ENCODE measurements around the gene AP2A2.

Gene AP2A2

DNA sequence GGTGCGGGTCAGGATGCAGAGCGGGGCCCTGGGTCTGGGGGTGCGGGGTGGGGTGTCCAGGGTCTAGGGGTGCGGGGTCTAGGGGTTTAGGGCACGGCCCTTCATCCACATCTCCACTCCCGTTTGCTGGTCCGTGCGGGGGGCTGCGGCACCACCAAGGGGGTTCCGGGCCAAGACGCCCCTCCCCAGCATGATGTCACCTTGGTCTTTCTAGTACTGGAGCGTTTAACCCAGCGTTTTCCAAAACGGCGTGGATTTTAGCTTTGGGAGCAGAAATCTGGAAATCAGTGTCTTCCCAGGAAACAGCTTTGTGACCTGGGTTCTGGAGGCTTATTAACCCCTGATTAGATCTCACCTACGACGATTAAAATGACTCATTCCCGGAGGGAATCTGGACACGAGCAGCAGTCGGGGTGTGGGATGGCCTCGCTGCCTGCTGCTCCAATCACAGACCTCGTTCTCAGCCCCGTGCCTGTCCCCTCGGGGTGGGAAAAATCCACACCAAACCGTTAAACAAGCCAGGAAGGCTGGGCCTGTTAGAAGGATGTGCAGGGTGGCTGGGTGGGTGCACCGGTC lies 759 bp downstream of the AP2A2 start:
- no peak for DNase-seq

DNA sequence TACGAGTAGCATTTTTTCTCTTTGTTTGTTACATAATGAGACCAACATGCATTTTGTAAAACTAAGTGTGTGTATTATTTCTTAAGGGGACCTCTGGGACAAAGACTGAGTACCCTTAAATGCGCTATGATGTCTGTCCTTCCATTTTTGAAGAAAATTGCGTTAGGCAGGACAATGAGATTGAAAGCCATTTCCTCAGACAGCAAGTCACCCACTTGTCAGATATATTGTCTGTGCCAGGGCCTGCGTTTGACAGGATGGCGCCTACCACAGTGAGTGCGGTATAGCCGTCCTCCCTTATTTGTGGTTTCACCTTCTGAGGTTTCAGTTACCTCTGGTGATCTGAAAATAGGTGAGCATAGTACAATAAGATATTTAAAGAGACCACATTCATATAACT lies 2.2 kb downstream of the AP2A2 start:
- DNase-seq, result peak in 1 of 2 experiments; percentile 27

DNA sequence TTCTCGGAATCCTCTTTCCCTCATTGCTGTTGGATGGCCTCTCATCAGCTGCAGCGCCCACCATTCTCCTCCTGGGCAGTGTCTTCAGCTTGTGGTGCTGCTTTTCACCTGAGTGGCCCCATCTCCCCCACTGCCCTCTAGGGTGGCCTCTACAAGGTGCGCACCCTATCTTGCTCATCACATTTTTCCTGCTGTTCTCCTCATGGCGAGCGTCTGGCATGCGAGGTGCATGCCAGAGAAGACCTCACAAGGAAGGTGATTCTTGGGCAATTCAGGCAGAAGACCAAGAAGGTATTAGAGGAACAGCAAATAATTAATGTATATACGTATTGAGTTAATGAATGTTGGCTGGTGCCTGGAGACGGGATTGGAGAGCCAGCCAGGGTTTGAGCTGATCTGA lies 3.1 kb downstream of the AP2A2 start:
- DNase-seq, result no peak

DNA sequence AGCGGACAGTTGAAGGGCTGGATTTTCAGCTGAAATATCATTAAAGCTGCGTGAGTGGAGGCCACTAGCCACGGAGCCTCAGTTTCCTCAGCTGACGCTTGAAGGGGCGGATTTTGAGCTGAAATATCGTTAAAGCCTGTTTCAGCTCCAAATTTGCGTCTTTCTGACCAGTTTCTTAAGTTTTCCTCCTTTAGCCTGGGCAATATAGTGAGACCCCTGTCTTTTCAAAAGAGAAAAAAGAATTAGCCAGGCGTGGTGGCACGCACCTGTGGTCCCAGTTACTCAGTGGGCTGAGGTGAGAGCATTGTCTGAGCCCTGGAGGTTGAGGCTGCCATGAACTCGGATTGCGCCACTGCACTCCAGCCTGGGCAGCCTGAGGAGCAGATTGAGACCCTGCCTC lies 3.7 kb downstream of the AP2A2 start:
- no peak for DNase-seq

DNA sequence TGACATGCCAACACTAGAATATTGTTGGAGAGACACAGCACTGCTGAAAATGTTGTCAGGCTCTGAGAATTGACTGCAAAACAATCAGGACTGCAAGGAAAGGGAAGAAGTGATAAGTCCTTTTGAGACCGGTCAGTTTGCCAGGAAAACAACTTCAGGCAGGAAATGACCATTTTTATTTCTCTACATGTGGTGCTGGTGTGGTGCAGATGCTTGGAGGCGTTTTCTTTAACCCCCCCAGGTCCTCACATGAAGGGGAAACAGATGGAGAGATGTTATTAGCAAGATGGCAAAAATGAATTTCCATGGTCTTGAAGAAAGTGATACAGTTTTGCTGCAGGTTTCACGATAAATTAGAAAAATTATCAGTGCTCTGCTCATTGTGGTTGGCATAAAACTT lies 5.7 kb downstream of the AP2A2 start:
- no peak for DNase-seq

DNA sequence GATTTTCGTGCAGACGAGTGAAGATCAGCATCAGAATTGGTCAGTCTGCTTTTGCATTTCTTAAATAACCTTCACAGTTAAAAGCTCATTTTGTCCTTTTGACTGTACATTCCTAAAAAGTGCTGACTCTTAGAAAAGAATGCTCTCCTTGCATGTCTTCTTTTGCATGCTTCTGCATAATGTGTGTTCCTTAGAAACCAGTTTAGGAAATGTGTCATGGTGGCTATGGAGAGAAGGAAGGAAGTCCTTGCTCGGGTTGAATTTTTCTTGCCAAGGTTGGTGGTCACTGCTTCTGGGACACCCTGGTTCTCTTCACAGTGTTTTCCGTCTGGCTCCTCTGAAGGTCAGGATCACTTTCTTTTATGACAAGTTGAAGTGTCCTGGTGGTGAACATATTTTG lies 6.8 kb downstream of the AP2A2 start:
- no peak for DNase-seq

DNA sequence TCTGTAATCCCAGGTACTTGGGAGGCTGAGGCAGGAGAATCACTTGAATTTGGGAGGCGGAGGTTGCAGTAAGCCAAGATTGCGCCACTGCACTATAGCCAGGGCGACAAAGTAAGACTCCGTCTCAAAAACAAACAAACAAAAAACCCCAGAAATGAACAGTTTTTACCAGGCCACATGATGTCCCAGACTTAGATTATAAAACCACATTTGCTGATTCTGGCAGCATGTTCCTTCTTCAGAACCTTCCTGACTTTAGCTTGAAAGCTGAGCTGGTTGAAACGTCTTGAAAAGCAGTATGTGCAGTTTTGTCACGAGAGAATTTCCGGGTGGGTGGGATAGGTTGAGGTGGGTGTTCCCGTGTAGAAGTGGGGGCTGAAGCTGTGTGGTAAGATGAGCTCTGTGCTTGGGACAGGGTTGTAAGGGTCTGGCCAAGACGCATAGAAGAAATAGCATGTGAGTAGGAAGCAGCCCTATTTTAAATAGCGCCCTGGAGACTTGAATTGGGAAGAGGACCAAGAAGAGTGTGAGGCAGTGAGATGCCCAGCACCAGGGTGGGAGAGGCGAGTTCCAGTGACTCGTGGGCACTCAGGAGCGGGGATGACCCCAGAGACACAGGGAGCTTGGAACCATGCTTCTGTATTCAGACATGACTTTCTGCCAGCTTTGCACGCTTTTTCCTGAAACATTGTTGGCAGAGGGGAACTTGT lies 7.6 kb downstream of the AP2A2 start:
- no peak for DNase-seq

DNA sequence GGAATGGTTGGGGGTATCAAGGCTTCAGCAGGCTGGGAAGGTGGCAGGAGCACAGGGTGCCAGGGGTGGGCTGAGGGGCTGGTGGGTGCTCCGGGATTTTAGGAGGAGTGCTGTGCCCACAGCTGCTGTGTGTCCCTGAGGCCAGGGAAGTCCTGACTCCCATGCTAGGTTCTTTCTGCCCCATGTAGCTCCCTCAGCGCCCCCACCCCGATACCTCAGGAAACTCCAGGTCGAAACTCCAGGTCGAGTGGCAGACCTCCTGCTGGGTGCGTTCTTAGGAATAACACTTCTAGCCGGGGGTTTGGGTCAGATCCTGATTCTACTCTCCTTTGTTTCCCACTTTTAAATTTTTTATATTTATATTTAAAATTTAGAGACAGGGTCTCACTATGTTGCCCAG lies 8.3 kb downstream of the AP2A2 start:
- DNase-seq, result no peak

DNA sequence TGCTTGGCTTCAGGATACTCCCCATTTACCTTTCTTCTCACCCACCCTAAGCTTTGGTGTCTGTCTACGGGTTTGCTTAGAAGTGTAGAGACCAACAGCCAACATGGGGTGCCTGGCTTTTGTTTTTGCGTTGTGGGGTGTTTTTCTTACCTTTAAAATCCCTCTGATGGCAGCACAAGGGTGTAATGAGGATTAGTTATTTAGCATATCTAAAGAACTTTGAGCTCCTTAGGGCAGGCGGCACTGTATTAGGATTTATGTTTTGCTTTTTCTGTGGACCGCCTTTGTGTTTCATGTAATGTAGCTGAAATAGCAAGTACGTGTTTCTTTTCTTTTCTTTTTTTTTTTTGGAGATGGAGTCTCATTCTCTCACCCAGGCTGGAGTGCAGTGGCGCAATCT lies 8.9 kb downstream of the AP2A2 start:
- no peak for DNase-seq

DNA sequence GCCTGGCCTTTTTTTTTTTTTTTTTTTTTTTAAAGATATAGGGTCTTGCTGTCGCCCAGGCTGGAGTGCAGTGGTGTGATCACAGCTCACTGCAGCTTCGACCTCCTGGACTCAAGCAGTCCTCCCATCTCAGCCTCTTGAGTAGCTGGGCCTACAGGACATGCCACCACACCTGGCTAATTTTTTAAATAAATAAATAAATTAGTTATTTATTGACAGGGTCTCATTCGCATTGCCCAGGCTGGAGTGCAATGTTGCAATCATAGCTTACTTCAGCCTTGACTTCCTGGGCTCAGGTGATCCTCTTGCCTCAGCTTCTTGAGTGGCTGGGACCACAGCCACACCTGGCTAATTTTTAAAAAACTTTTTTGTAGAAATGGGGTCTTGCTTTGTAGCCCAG lies 10.5 kb downstream of the AP2A2 start:
- no peak for DNase-seq

DNA sequence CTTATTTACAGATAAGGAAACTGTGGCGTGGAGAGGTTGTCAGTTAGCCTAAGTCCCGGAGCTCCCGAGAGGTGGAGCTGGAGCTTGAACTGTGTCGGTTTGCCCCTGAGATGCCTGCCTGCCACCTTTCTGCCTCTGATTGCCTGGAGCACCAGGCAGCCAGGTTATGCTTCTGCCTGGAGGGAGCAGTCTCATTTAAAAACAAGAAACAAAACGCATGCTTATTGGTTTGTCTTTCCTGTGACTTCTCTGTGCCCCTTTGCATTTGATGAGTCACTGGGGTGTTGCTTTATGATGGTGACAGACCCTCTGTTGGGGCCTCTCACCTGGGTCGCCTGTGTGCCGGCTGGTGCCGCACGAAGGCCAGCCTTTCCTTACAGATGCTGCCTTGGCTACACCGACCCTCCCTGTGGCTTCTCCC lies 12.2 kb downstream of the AP2A2 start:
- no peak for DNase-seq

DNA sequence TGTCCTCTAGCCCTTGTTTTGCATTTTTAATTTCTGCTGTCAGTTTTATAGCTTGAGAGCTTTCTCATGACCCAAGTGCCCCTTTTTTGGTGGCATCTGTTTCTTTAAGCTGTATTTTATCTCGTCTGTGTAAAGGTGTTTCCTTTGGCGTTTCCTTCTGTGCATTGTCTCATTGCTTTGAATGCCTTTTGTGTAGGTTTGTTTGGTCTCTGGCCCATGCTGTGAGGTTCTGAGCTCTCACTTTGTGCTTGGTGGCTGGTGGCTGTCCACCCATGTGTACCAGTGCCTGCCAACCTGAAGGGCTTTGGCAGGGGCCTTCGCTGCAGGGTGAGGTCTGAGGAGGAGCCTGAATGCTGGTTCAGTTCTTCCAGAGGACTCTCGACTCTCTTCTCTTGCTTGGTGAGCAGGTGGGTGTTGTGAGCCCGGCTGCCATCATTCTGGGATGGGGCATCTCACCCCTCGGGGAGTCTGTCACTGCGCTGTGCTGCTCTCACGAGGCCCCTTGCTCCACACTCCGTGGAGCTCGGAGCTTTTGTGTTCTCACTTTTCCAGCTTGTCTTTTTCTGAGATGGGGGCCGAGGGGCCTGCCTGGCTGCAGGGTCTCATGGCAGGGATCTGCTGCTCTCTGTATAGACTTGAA lies 14.9 kb downstream of the AP2A2 start:
- DNase-seq, result no peak

DNA sequence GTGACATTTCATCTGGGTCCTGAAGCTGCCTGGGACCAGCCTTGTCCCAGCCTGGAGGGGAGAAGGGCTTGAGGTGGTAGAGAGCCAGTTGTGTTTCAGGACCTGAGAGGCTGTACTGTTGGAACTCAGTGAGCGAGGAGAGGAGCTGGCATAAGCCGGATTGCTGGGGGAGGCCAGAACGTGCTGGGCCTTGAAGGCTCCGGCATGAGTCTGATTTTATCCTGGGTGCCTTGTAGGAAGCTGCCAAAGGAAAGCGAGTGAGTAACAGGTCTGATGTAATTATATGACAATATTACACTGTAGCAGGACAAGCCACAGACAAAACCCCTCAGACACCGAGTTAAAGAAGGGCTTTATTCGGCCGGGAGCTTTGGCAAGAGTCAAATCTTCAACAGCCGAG lies 17.2 kb downstream of the AP2A2 start:
- DNase-seq, result no peak

DNA sequence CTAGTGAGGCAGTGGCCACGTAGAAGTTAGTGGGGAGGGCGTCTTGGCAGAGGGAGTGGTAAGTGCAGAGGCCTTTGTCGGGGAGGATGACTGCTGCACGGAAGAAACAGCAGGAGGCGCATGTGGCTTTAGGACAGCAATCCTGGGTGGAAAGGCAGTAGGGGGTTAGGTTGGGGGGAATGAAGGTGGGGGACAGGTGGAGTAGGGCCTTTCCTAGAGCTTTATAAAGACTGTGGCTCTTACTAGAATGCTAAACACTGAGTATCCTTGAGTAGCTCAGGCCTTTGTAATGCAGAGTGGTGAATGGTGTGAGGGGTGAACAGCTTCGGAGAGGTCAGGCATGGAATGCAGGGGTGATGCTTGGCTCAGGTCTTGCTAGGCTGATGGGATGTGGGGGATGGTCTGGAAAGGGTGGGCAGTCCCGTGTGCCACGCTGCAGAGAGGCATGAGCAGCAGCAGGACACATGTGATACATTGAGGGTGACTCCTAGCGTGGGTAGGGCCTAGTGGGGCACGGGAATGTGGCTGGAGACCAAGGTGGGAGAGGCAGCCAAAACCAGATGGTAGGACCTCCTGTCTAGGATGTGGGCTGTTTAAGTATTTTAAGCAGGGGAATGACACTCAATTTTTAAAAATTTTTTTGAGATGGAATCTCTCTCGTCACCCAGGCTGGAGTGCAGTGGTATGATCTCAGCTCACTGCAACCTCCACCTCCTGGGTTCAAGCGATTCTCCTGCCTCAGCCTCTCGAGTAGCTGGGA lies 19.2 kb downstream of the AP2A2 start:
- DNase-seq, result no peak

DNA sequence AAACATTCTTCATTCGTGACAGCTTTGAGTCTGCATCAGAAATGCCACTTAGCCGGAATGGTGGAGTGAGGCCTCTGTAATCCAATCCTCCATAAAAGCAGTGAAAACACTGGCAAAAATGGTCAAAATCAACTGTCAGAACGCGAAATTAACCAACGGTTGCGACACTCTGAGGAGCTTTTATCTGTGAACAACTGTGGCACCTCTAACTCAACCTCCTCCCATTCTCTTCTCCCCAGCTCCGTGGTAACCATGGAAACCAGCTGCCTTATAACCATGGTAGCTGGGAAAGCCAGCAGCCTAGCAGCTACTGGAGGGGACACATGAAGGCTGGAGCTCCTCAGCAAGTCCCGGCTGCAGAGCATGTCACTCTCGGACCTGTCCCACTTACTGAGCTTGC lies 20.3 kb downstream of the AP2A2 start:
- no peak for DNase-seq

DNA sequence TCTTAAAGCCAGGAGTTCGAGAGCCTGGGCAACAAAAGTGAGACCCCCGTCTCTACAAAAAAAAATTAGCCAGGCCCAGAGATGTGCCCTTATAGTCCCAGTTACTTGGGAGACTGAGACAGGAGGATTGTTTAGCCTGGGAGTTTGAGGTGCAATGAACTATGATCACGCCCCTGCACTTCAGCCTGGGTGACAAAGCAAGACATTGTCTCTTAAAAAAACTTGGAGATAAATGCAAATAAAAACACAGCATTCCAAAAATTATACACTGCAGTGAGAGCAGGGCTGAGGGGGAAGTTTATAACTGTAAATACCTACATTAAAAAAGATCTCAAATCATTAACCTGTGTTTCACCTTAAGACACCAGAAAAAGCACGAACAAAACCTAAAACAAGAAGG lies 22.1 kb downstream of the AP2A2 start:
- DNase-seq, result no peak

DNA sequence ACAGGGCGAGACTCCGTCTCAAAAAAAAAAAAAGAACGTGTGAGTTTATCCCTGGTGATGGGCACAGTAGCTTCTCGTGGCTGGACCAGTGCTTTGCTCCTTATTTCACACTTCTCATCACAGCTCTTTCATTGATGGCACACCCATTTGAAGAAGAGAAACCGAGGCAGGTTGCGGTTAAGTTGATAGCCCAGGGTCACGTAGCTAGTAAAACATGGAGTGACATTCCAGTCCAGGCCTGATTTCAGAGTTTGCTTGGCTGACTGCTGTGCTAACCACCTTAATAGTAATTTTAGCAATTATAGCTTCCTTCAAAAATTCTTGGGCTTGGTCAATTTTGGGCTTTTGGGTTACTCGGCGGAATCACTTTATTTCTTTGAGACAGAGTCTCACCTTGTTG lies 25.8 kb downstream of the AP2A2 start:
- DNase-seq, result no peak

DNA sequence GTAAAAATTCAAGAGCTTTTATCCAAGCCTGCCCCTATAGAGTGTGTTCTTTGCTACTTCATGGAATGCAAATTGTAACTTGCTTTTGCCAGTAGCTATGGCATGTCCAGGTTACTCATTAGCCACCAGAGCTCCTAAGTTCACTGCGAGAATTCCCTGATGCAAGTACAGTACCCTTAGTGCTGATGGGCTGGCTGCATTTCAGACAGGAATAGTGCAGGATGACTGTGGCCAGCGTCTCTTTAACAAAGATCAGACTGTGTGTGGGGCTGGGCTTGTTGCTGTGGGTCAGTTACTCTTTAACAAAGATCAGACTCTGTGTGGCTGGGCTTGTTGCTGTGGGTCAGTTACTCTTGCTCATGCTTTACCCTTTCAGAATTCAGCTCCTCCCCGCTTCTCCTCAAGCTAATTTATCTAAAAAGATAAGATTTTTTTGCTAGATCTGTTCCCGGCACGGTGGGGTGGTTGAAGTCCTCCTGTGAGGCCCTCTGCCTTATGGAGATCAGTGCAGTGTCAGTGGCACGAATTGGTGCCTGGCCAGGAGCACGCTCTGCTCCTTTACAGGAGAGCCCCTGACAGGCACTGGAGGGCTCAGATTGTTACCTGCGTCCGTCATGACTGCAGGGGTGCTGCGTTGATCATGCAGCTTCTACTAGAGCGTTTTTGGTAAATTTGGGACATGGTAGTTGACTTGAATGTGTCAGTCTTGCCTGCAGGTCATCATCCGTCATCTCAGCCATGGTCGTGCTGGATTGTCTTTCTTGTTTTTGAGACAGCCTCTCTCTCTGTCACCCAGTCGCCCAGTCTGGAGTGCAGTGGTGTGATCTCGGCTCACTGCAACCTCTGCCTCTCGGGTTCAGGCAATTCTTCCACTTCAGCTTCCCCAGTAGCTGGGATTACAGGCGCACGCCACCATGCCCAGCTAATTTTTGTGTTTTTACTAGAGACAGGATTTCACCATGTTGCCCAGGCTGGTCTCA lies 27.0 kb downstream of the AP2A2 start:
- DNase-seq, result no peak

DNA sequence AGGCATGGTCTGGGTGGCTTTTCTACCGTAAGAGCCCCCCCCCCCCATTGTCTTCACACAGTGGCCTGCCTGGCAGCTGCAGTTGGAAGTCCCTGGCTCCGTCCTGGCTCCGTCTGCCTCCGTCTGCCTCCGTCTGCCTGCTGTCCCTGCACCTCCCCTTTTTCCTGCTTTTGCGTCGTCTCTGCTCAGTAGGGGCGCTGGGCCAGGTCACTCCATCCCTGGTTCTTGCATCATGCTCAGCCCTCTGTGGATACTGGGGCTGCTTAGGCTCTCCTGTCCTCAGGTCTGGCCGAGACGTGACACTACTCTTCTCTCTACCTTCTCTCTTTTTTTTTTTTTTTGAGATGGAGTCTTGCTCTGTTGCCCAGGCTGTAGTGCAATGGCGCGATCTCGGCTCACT lies 27.8 kb downstream of the AP2A2 start:
- no peak for DNase-seq

DNA sequence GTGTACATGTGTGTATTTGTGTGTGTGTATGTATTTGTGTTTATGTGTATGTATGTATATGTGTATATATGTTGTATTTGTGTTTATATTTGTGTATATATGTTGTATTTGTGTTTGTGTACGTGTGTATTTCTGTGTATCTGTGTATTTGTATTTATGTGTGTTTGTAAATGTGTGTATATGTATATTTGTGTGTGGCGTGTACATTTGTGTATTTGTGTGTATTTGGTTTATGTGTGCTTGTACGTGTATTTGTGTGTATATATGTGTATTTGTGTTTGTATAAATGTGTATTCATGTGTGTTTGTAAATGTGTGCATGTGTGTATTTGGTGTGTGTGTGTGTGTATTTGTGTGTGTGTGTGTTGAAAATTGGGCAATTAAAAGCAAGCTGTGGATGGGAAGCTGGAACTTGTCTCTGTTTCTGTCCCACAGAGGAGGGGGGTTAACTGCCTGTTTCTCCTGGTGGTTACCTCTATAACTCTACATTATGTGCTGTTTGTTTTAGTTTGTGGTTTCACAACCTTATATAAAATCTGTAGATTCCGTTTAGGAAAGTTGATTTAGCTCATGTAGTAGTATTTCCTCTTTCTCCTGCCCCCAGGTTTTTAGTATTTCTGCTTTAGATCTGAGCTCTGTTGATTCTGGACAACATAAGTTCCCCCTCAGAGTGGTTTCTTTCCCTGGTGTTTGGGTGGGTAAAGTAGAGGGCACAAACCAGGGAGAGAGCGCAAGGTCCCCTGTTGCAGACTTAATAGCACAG lies 28.9 kb downstream of the AP2A2 start:
- DNase-seq, result no peak

DNA sequence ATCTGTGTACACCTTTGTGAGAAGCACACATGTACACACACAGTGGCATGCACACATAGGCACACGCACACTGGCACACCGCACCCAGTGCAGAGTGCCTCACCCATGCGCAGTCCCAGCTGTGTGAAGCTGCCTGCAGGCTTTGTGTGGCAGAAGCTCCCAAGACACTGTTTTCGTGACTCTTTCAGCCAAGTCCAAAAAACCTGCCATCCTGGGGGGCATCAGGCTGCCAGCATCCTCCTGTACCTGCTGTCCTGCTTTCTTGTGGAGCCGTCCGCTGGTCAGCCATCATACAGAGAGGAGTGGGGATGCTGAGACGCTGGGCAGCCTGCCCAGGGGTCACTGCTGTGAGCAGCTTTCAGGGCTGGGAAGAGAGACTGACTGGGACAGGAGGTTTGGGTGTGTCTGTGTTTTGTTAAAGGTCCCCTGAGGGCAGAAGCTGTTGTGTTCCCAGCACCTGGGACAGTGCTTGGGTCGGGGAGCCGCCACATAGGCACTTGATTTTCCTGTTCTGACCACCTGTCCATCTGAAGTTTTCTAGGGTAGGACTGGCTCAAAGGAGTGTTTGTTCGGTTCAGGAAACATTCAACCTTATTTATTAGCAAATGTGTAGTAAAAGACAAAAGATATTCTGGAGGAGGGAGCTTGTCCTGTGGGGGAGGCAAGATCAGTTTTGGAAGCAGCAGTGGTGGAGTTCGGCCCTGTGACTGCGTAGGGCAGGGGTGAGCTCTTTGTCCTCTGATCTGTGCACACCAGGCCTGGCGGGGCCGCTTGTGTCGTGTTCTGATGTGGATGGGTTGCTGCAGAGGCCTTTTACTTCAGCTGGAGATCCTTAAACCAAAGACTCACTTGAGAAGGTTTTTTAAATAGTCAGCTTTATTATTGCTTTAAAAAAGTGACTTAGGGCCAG lies 29.7 kb downstream of the AP2A2 start:
- DNase-seq, result no peak

Data from stimulated activated CD4-positive, alpha-beta T cell treated with anti-CD3 and anti-CD28 coated beads, Interleukin-4, amount 100 ng/mL, for 4 hours (primary cell).